ENCODE results near the gene RBM24.

GRCh38 chr6:17265570-17265969 lies 15.6 kb upstream of the RBM24 start:
- TF ChIP-seq, protein P1, sequence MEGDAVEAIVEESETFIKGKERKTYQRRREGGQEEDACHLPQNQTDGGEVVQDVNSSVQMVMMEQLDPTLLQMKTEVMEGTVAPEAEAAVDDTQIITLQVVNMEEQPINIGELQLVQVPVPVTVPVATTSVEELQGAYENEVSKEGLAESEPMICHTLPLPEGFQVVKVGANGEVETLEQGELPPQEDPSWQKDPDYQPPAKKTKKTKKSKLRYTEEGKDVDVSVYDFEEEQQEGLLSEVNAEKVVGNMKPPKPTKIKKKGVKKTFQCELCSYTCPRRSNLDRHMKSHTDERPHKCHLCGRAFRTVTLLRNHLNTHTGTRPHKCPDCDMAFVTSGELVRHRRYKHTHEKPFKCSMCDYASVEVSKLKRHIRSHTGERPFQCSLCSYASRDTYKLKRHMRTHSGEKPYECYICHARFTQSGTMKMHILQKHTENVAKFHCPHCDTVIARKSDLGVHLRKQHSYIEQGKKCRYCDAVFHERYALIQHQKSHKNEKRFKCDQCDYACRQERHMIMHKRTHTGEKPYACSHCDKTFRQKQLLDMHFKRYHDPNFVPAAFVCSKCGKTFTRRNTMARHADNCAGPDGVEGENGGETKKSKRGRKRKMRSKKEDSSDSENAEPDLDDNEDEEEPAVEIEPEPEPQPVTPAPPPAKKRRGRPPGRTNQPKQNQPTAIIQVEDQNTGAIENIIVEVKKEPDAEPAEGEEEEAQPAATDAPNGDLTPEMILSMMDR (IDR thresholded peaks at IDR 0.05), result no peak
- TF ChIP-seq POLR2A (IDR thresholded peaks at IDR 0.05), result no peak

All from thyroid gland (tissue), 4 donors.